ENCODE measurements around the gene ZDBF2.
"Not testable (repeated sequence)": the region's sequence is repeated elsewhere in the genome, so short reads cannot be mapped to it uniquely, and the experiment has no call there.

ZDBF2 gene
- 31.1 to 53.5 (median 39.7) reads per million in 9 experiments for total RNA-seq

- Mint-ChIP-seq H3K4me3 (peak within 1 kb of the TSS; percentile 84 to 87), H3K27me3 (peaks cover 49 to 51% of the 10 kb centered on the region in 2 donors), H3K9me3 (no peaks in the 10 kb centered on the region), H3K27ac (peak within 1 kb of the TSS; percentile 86 to 91), H3K4me1 (ENCODE audit: low read depth in 2 of 2) (peaks cover 6 to 10% of the 10 kb centered on the region in 2 donors), H3K36me3 (ENCODE audit: insufficient read depth) (peaks cover 6% of the 10 kb centered on the region)
- ATAC-seq (replicated peaks) (peak; percentile 79), DNase-seq (peak; percentile 18 to 34 (median 30))
Measured at GRCh38 chr2:206274434-206275311, at the start of gene ZDBF2. TSS of gene ZDBF2 (plus strand) at chr2:206274663. CDS start at chr2:206281850, 7,187 bp downstream.

- Mint-ChIP-seq H3K9me3 (peaks cover 5 to 16% of the 10 kb centered on the region in 2 donors), H3K36me3 (ENCODE audit: insufficient read depth) (no peaks in the 10 kb centered on the region), H3K27ac (no peak overlapping the region), H3K27me3 (peaks cover 24 to 35% of the 10 kb centered on the region in 2 donors), H3K4me3 (no peak overlapping the region), H3K4me1 (ENCODE audit: low read depth in 2 of 2) (no peaks in the 10 kb centered on the region)
- ATAC-seq (replicated peaks) (no peak), DNase-seq (no peak)
Measured at GRCh38 chr2:206225435-206226232, 48.8 kb upstream of the ZDBF2 start.

GRCh38 chr2:206228636-206229035 lies 45.8 kb upstream of the ZDBF2 start:
- not testable (repeated sequence) for H3K27ac Mint-ChIP-seq; H3K9me3 Mint-ChIP-seq; ATAC-seq (replicated peaks); H3K4me1 Mint-ChIP-seq (ENCODE audit: low read depth in 2 of 2); DNase-seq; H3K4me3 Mint-ChIP-seq; H3K36me3 Mint-ChIP-seq (ENCODE audit: insufficient read depth)
- H3K27me3 Mint-ChIP-seq = peaks cover 19 to 32% of the 10 kb centered on the region in 2 donors

DNA sequence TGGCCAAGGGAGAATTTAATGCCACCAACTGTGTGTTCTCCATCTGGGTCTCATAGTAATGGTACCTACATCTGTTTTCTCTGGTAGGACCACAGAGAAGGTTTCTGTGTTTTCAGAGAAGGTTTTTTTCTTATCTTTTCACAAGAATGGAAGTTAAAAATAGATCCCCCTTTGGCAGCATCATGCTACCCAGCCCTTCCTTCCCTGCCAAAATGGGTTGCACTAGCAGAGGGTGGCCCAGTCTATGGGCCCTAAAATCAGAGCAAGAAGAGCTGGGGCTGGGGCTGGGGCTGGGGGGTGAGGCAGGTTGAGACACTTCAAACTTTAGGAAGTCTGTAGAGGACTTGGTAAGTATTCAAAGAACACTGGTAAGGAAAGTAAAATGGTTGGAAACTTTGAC lies 44.8 kb upstream of the ZDBF2 start:
- Mint-ChIP-seq H3K27me3 (peaks cover 19 to 39% of the 10 kb centered on the region in 2 donors), H3K27ac (no peak overlapping the region), H3K4me3 (no peak overlapping the region), H3K9me3 (peaks cover 2 to 8% of the 10 kb centered on the region in 2 donors), H3K36me3 (ENCODE audit: insufficient read depth) (no peaks in the 10 kb centered on the region), H3K4me1 (ENCODE audit: low read depth in 2 of 2) (no peaks in the 10 kb centered on the region)
- DNase-seq = no peak
- no peak for ATAC-seq (replicated peaks)

GRCh38 chr2:206230060-206230762 lies 44.3 kb upstream of the ZDBF2 start:
- DNase-seq (no peak), ATAC-seq (replicated peaks) (no peak)
- Mint-ChIP-seq H3K27me3 (peaks cover 19 to 39% of the 10 kb centered on the region in 2 donors), H3K27ac (no peak overlapping the region), H3K4me3 (no peak overlapping the region), H3K9me3 (peaks cover 2 to 8% of the 10 kb centered on the region in 2 donors), H3K36me3 (ENCODE audit: insufficient read depth) (no peaks in the 10 kb centered on the region), H3K4me1 (ENCODE audit: low read depth in 2 of 2) (no peaks in the 10 kb centered on the region)

GRCh38 chr2:206231669-206232286 lies 42.7 kb upstream of the ZDBF2 start:
- Mint-ChIP-seq H3K9me3 (peaks cover 2 to 8% of the 10 kb centered on the region in 2 donors), H3K4me1 (ENCODE audit: low read depth in 2 of 2) (no peaks in the 10 kb centered on the region), H3K27ac (no peak overlapping the region), H3K36me3 (ENCODE audit: insufficient read depth) (no peaks in the 10 kb centered on the region), H3K27me3 (peaks cover 19 to 39% of the 10 kb centered on the region in 2 donors), H3K4me3 (no peak overlapping the region)
- DNase-seq (no peak), ATAC-seq (replicated peaks) (no peak)

GRCh38 chr2:206232287-206233035 lies 42.0 kb upstream of the ZDBF2 start:
- H3K27ac Mint-ChIP-seq = no peak overlapping the region
- no peak for ATAC-seq (replicated peaks)

DNA sequence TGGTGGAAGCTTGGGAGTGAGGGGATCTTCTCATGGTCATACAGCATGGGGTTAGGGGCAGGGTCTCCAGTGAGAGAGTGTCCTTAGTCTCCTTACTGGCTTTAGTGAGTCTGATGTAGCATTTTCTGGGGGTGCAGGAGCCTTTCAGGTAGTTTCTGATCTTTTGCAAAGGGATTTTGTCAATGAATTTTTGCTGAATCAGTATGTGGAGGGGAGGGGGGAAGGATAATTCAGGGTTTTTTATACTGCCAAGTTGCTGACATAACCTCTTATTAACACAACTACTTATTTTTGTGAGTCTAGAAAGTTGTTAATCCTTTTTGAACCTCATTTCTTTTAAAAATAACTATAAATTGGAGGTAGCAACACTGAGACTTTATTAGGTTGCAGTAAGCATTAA lies 35.3 kb upstream of the ZDBF2 start:
- H3K4me1 Mint-ChIP-seq (ENCODE audit: low read depth in 2 of 2) = no peaks in the 10 kb centered on the region
- no peak overlapping the region for H3K27ac Mint-ChIP-seq
- ATAC-seq (replicated peaks) (no peak), DNase-seq (no peak)
- no peaks in the 10 kb centered on the region for H3K9me3 Mint-ChIP-seq
- no peak overlapping the region for H3K4me3 Mint-ChIP-seq
- H3K36me3 Mint-ChIP-seq (ENCODE audit: insufficient read depth) = no peaks in the 10 kb centered on the region
- H3K27me3 Mint-ChIP-seq = peaks cover 14 to 22% of the 10 kb centered on the region in 2 donors

More at GRCh38 chr2:206232287-206233035, 42.0 kb upstream of the ZDBF2 start:
- H3K4me3 Mint-ChIP-seq = no peak overlapping the region
- no peak for DNase-seq
- H3K27me3 Mint-ChIP-seq = peaks cover 18 to 37% of the 10 kb centered on the region in 2 donors
- H3K4me1 Mint-ChIP-seq (ENCODE audit: low read depth in 2 of 2) = no peaks in the 10 kb centered on the region
- H3K36me3 Mint-ChIP-seq (ENCODE audit: insufficient read depth) = no peaks in the 10 kb centered on the region
- peaks cover 2 to 8% of the 10 kb centered on the region in 2 donors for H3K9me3 Mint-ChIP-seq

DNA sequence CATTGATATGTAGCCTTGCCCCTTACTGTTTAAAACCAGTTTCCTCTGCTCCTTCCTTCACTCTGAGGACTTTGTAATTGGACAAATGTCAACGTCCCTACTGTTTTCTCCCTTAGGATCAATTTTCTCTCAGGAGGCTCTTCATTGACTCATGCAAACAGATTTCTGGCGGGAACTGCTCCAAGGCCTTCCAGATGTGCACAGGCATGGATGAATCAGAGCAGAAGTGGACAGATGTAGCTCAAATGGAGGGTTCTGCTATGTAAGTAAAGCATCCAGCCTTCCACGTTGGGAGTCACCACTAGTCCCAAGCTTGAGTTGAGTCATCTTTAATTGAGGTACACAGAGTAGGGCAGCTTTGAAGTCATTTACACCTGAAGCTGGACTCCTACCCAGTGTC lies 34.1 kb upstream of the ZDBF2 start:
- Mint-ChIP-seq H3K4me3 (no peak overlapping the region), H3K27me3 (peaks cover 14 to 20% of the 10 kb centered on the region in 2 donors), H3K36me3 (ENCODE audit: insufficient read depth) (no peaks in the 10 kb centered on the region), H3K27ac (no peak overlapping the region), H3K9me3 (no peaks in the 10 kb centered on the region), H3K4me1 (ENCODE audit: low read depth in 2 of 2) (no peaks in the 10 kb centered on the region)
- ATAC-seq (replicated peaks) (no peak), DNase-seq (no peak)

GRCh38 chr2:206241736-206242135 lies 32.7 kb upstream of the ZDBF2 start:
- Mint-ChIP-seq H3K9me3 (no peaks in the 10 kb centered on the region), H3K27me3 (peaks cover 14 to 20% of the 10 kb centered on the region in 2 donors)
- no peak for ATAC-seq (replicated peaks)

DNA sequence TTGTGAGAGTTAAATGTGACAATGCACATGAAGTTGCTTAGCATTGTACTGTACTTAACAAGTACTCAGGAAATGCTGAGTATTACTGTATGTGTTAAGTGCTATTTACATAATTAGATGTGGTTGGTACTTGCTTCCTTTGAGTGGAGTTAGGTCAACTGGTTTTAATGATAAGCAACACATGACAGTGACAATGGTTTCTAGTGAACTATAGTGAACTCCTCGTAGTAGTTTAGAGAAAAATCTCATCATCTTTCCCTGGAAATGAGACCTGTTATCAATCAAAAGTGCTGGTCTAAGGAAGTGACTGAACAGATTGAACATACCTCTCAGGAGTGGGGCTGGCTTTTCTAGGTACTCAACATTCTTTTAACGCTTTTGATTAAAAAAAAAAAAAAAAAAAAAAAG lies 29.2 kb upstream of the ZDBF2 start:
- peak; percentile 45 for ATAC-seq (replicated peaks)
- no peak overlapping the region for H3K4me3 Mint-ChIP-seq
- no peak for DNase-seq
- H3K4me1 Mint-ChIP-seq (ENCODE audit: low read depth in 2 of 2) = peaks cover 2 to 4% of the 10 kb centered on the region in 2 donors
- H3K9me3 Mint-ChIP-seq = no peaks in the 10 kb centered on the region
- no peak overlapping the region for H3K27ac Mint-ChIP-seq
- H3K36me3 Mint-ChIP-seq (ENCODE audit: insufficient read depth) = no peaks in the 10 kb centered on the region
- peaks cover 18% of the 10 kb centered on the region in 2 donors for H3K27me3 Mint-ChIP-seq

More at GRCh38 chr2:206241736-206242135, 32.7 kb upstream of the ZDBF2 start:
- Mint-ChIP-seq H3K27ac (no peak overlapping the region), H3K4me3 (no peak overlapping the region), H3K36me3 (ENCODE audit: insufficient read depth) (no peaks in the 10 kb centered on the region), H3K4me1 (ENCODE audit: low read depth in 2 of 2) (no peaks in the 10 kb centered on the region)
- DNase-seq = no peak
